Uterus (tissue), 4 donors: ENCODE results near the gene GPR132. TPM values are rescaled to one million over a fixed set of nuclear protein-coding genes. Genes with fewer than 3 reads are reported as not detected.

Source experiments
- DNase-seq, 2 donors: peaks; one replicate each; pipeline ENCODE4 v3.0.0-alpha.2; 2019 to 2020
- H3K27ac ChIP-seq, 2 donors: fragments of 200-600 bp; sonication (generic); 1 replicate in 1 of 2; 2 replicates in 1 of 2; pipeline ENCODE4 v1.5.1; 2016 to 2018
- H3K27me3 ChIP-seq, 2 donors: fragments of 200-600 bp; sonication (generic); one replicate each; pipeline ENCODE4 v1.5.1; 2018 to 2019; ENCODE audit warnings: control low read depth in 1 of 2
- H3K36me3 ChIP-seq, 2 donors: fragments of 200-600 bp; sonication (generic); one replicate each; pipeline ENCODE4 v1.5.1; 2019; ENCODE audit warnings: control low read depth in 1 of 2
- H3K4me1 ChIP-seq, 2 donors: fragments of 200-600 bp; sonication (generic); one replicate each; pipeline ENCODE4 v1.5.1; 2018 to 2019; ENCODE audit warnings: control low read depth in 1 of 2
- H3K4me3 ChIP-seq, 2 donors: fragments of 200-600 bp; sonication (generic); 1 replicate in 1 of 2; 2 replicates in 1 of 2; pipeline ENCODE4 v1.5.1; 2018 to 2019; ENCODE audit warnings: mild to moderate bottlenecking in 1 of 2
- H3K9me3 ChIP-seq, 2 donors: fragments of 200-600 bp; sonication (generic); one replicate each; pipeline ENCODE4 v1.5.1; 2019; ENCODE audit warnings: control low read depth in 1 of 2
- CTCF ChIP-seq, 4 experiments: fragments of 200-600 bp in 2 of 4; fragments of 450-650 bp in 2 of 4; sonication (generic) in 2 of 4; IDR thresholded peaks; one replicate each; pipeline ENCODE4 v1.5.1; 2016 to 2019; ENCODE audit warnings: antibody characterized with exemption in 4 of 4, mild to moderate bottlenecking in 2 of 4, moderate library complexity in 1 of 4
- POLR2A ChIP-seq, 2 donors: fragments of 450-650 bp; IDR thresholded peaks; one replicate each; pipeline ENCODE4 v1.6.1; 2016; ENCODE audit warnings: antibody characterized with exemption in 2 of 2, mild to moderate bottlenecking in 1 of 2, moderate library complexity in 1 of 2
- intact Hi-C: fragments of 100-400 bp; cut with DNase I; formaldehyde crosslinking; loops from one replicate; pipeline ENCODE4 v1.15.1; 2023; ENCODE audit warnings: low total_unique reads
- total RNA-seq, 4 donors: library from RNA; depleted of rRNA in 3 of 4; stranded (reverse); fragments of >200 nt in 3 of 4; gene quantifications; one replicate each; pipeline versions ENCODE4 v1.1.0 to v1.2.4, GENCODE V29; 2014 to 2023
- donor health status: DM: yes; HTN: yes; CAD: no.

Gene GPR132
- total RNA-seq, 4 donors from 2014 or later, result 1.7 to 3.7 TPM; not detected in 2

- no peak for TF ChIP-seq CTCF (IDR thresholded peaks at IDR 0.05)
- no peak for TF ChIP-seq POLR2A (IDR thresholded peaks at IDR 0.05)
Measured at GRCh38 chr14:105023791-105024480, 41.3 kb downstream of the GPR132 start.

GRCh38 chr14:105023144-105023543 is 42.1 kb downstream of the GPR132 start:
- Histone ChIP-seq H3K4me1 (peaks cover 0 to 12% of the 10 kb centered on the region in 2 donors), H3K27ac (no peak overlapping the region), H3K4me3 (no peak overlapping the region), H3K36me3 (no peaks in the 10 kb centered on the region), H3K27me3 (no peaks in the 10 kb centered on the region), H3K9me3 (no peaks in the 10 kb centered on the region)
- no peak for DNase-seq
- intact Hi-C loops, result loop anchor here (5.0 kb wide), 1 partner anchor 46 kb away; the partner anchor contains the start of gene AHNAK2
- TF ChIP-seq CTCF (IDR thresholded peaks at IDR 0.05) (no peak), POLR2A (IDR thresholded peaks at IDR 0.05) (no peak)

More at GRCh38 chr14:105023791-105024480, 41.3 kb downstream of the GPR132 start:
- intact Hi-C loops, result loop anchor here (5.0 kb wide), 1 partner anchor 47 kb away; the partner anchor contains the start of gene AHNAK2
- Histone ChIP-seq H3K9me3 (no peaks in the 10 kb centered on the region), H3K27ac (no peak overlapping the region), H3K36me3 (no peaks in the 10 kb centered on the region), H3K4me3 (no peak overlapping the region), H3K4me1 (peaks cover 0 to 10% of the 10 kb centered on the region in 2 donors), H3K27me3 (no peaks in the 10 kb centered on the region)
- DNase-seq, result no peak

DNA sequence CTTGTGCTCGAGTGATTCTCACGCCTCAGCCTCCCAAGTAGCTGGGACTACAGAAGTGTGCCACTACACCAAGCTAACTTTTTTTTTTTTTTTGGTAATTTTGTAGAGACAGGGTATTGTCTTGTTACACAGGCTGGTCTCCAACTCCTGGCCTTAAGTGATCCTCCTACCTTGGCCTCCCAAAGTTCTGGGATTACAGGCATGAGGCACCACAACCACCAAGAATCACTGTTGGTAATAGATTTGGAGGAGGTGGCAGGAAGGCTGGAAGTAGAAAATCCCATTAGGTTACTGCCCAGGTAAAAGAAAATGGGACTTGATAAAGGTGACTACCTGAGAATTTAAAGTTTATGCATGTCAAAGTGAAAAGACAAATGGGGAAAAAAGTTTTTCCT is 43.0 kb downstream of the GPR132 start:
- intact Hi-C loops, result loop anchor here (5.0 kb wide), 1 partner anchor 45 kb away; the partner anchor contains the start of gene AHNAK2
- Histone ChIP-seq H3K36me3 (no peaks in the 10 kb centered on the region), H3K27ac (no peak overlapping the region), H3K27me3 (no peaks in the 10 kb centered on the region), H3K9me3 (no peaks in the 10 kb centered on the region), H3K4me3 (no peak overlapping the region), H3K4me1 (peaks cover 0 to 12% of the 10 kb centered on the region in 2 donors)
- DNase-seq, result no peak
- TF ChIP-seq CTCF (IDR thresholded peaks at IDR 0.05) (no peak), POLR2A (IDR thresholded peaks at IDR 0.05) (no peak)

- Histone ChIP-seq H3K4me1 (peaks cover 0 to 12% of the 10 kb centered on the region in 2 donors), H3K9me3 (no peaks in the 10 kb centered on the region), H3K4me3 (peak overlapping the region; percentile 67 to 69), H3K36me3 (no peaks in the 10 kb centered on the region), H3K27ac (peak overlapping the region; percentile 74 to 82), H3K27me3 (no peaks in the 10 kb centered on the region)
- TF ChIP-seq CTCF (IDR thresholded peaks at IDR 0.05) (no peak), POLR2A (IDR thresholded peaks at IDR 0.05) (no peak)
- intact Hi-C loops, result loop anchor here (5.0 kb wide), 1 partner anchor 44 kb away; the partner anchor contains the start of gene AHNAK2
- peak; percentile 43 to 54 for DNase-seq
Measured at GRCh38 chr14:105021656-105022275, 43.5 kb downstream of the GPR132 start.
